WTC11 (cell line): Measurements from ENCODE around the gene RNF2. TPM values are rescaled to one million over a fixed set of nuclear protein-coding genes. Genes with fewer than 3 reads are reported as not detected.

Source experiments
- ATAC-seq: fragments of 200-7000 bp; cut with Tn5 transposase; 2 replicates; pipeline ENCODE4 v1.10.0; 2021; ENCODE audit warnings: mild to moderate bottlenecking, moderate library complexity
- CTCF ChIA-PET: fragments of 300-600 bp; sonication (Branson Sonifier 250); formaldehyde crosslinking; loops from one replicate; lab custom pipeline; 2021; ENCODE audit warnings: antibody characterized with exemption; lab: Charles Lee
- POLR2A ChIA-PET: fragments of 350-600 bp; sonication (Branson Sonifier 250); formaldehyde crosslinking; loops from one replicate; lab custom pipeline; 2021; ENCODE audit warnings: antibody characterized with exemption; lab: Charles Lee
- DNase-seq: peaks from one replicate; pipeline ENCODE4 v3.0.0; 2021; ENCODE audit warnings: low spot score
- H3K27ac Mint-ChIP-seq: 2 replicates; pipeline ENCODE4 v1.8.0; 2021; ENCODE audit warnings: mixed read lengths
- H3K27me3 Mint-ChIP-seq: 2 replicates; pipeline ENCODE4 v1.8.0; 2021; ENCODE audit warnings: low read depth, mild to moderate bottlenecking, moderate library complexity, mixed read lengths
- H3K36me3 Mint-ChIP-seq: 2 replicates; pipeline ENCODE4 v1.8.0; 2021; ENCODE audit warnings: mixed read lengths
- H3K4me1 Mint-ChIP-seq: 2 replicates; pipeline ENCODE4 v1.8.0; 2022; ENCODE audit warnings: mixed read lengths
- H3K4me3 Mint-ChIP-seq: 2 replicates; pipeline ENCODE4 v1.8.0; 2021; ENCODE audit warnings: mild to moderate bottlenecking, moderate library complexity, mixed read lengths
- H3K9me3 Mint-ChIP-seq: 2 replicates; pipeline ENCODE4 v1.8.0; 2021; ENCODE audit warnings: mixed read lengths
- ATF3 ChIP-seq: sonication (generic); formaldehyde crosslinking; conservative IDR thresholded peaks from 2 replicates; pipeline ENCODE4 v1.8.1; 2022; ENCODE audit warnings: mild to moderate bottlenecking, missing genetic modification reagents
- E2F1 ChIP-seq: sonication (generic); formaldehyde crosslinking; IDR thresholded peaks from 2 replicates; pipeline ENCODE4 v1.8.0; 2022; ENCODE audit warnings: mild to moderate bottlenecking, missing genetic modification reagents
- EMX1 ChIP-seq: fragments of 250-450 bp; sonication (Bioruptor Pico); IDR thresholded peaks from 2 replicates; pipeline ENCODE4 v1.8.0; 2021; ENCODE audit warnings: mild to moderate bottlenecking
- HMGA2 ChIP-seq: fragments of 250-450 bp; sonication (Bioruptor Pico); IDR thresholded peaks from 2 replicates; pipeline ENCODE4 v1.4.0; 2021; ENCODE audit warnings: mild to moderate bottlenecking, moderate library complexity
- HMGXB4 ChIP-seq: sonication (generic); formaldehyde crosslinking; IDR thresholded peaks from 2 replicates; pipeline ENCODE4 v1.8.1; 2023; ENCODE audit warnings: mild to moderate bottlenecking, moderate library complexity, missing genetic modification reagents
- JAZF1 ChIP-seq: fragments of 250-450 bp; sonication (Bioruptor Pico); IDR thresholded peaks from 2 replicates; pipeline ENCODE4 v1.9.0; 2021; ENCODE audit warnings: moderate library complexity, mild to moderate bottlenecking, inconsistent platforms
- OVOL2 ChIP-seq: fragments of 250-450 bp; sonication (Bioruptor Pico); IDR thresholded peaks from 2 replicates; pipeline ENCODE4 v1.9.0; 2021; ENCODE audit warnings: mild to moderate bottlenecking, borderline replicate concordance
- PREB ChIP-seq: sonication (generic); formaldehyde crosslinking; IDR thresholded peaks from 2 replicates; pipeline ENCODE4 v1.8.1; 2022; ENCODE audit warnings: mild to moderate bottlenecking, missing genetic modification reagents, moderate library complexity, borderline replicate concordance
- USF1 ChIP-seq: sonication (generic); formaldehyde crosslinking; IDR thresholded peaks from 2 replicates; pipeline ENCODE4 v1.8.0; 2022; ENCODE audit warnings: mild to moderate bottlenecking, missing genetic modification reagents
- ZNF121 ChIP-seq: sonication (generic); formaldehyde crosslinking; IDR thresholded peaks from 2 replicates; pipeline ENCODE4 v1.8.0; 2023; ENCODE audit warnings: missing genetic modification reagents
- ZNF532 ChIP-seq: fragments of 250-450 bp; sonication (Bioruptor Pico); IDR thresholded peaks from 2 replicates; pipeline ENCODE4 v1.9.0; 2021; ENCODE audit warnings: mild to moderate bottlenecking, borderline replicate concordance
- ZSCAN18 ChIP-seq: fragments of 250-450 bp; sonication (Bioruptor Pico); IDR thresholded peaks from 2 replicates; pipeline ENCODE4 v2.1.2; 2022; ENCODE audit warnings: mild to moderate bottlenecking, moderate library complexity
- total RNA-seq: library from RNA; stranded (reverse); gene quantifications from 3 replicates; pipeline ENCODE4 v1.2.3, GENCODE V29; 2021

The RNF2 gene
- total RNA-seq, 1 experiment from 2014 or later = 37.3 TPM

GRCh38 chr1:185094761-185095160 lies 49.4 kb downstream of the RNF2 start:
- Mint-ChIP-seq H3K27me3 (no peaks in the 10 kb centered on the region), H3K4me3 (no peak overlapping the region)
- CTCF ChIA-PET = no interaction called here
- TF ChIP-seq HMGA2 = no peak
- TF ChIP-seq ZNF532 (CRISPR knock-in tag) = no peak
- TF ChIP-seq, all 79 proteins: peak for 0
- POLR2A ChIA-PET = no interaction called here
- Mint-ChIP-seq H3K4me1 (no peaks in the 10 kb centered on the region), H3K27ac (no peak overlapping the region), H3K9me3 (no peaks in the 10 kb centered on the region), H3K36me3 (peaks cover 53% of the 10 kb centered on the region)
- no peak for ATAC-seq
- DNase-seq = no peak

GRCh38 chr1:185096531-185096930 lies 51.2 kb downstream of the RNF2 start:
- TF ChIP-seq HMGXB4 (CRISPR knock-in tag) (no peak), JAZF1 (CRISPR knock-in tag) (no peak), ATF3 (CRISPR knock-in tag) (no peak), USF1 (CRISPR knock-in tag) (no peak)
- ChIA-PET CTCF (no interaction called here), POLR2A (no interaction called here)
- H3K27ac Mint-ChIP-seq = 0 out of 2 replicates have a peak overlapping the region, but pooled peaks have one; percentile 26
- ATAC-seq (no peak), DNase-seq (no peak)
- H3K27me3 Mint-ChIP-seq = no peaks in the 10 kb centered on the region
- H3K9me3 Mint-ChIP-seq = no peaks in the 10 kb centered on the region
- H3K4me3 Mint-ChIP-seq = no peak overlapping the region
- H3K4me1 Mint-ChIP-seq = no peaks in the 10 kb centered on the region
- H3K36me3 Mint-ChIP-seq = peaks cover 61% of the 10 kb centered on the region

GRCh38 chr1:185104083-185104482 lies 58.7 kb downstream of the RNF2 start:
- no peak for DNase-seq
- no peak overlapping the region for H3K4me3 Mint-ChIP-seq
- POLR2A ChIA-PET = no interaction called here
- CTCF ChIA-PET = interaction anchor here (0.6 kb wide), 1 partner anchor 19 kb away, joined by 5 read pairs; no protein-coding TSS in a partner anchor
- TF ChIP-seq OVOL2 (no peak), E2F1 (CRISPR knock-in tag) (no peak), ZSCAN18 (CRISPR knock-in tag) (no peak), PREB (CRISPR knock-in tag) (no peak), ZNF121 (CRISPR knock-in tag) (no peak), EMX1 (CRISPR knock-in tag) (no peak)
- H3K9me3 Mint-ChIP-seq = peaks cover 11% of the 10 kb centered on the region
- H3K36me3 Mint-ChIP-seq = peaks cover 29% of the 10 kb centered on the region
- no peaks in the 10 kb centered on the region for H3K4me1 Mint-ChIP-seq
- no peak overlapping the region for H3K27ac Mint-ChIP-seq
- no peaks in the 10 kb centered on the region for H3K27me3 Mint-ChIP-seq
- no peak for ATAC-seq
